Hepatocyte (in vitro differentiated cells): Measurements from ENCODE around the gene CXCR5.

Experiments
- EZH2 ChIP-seq: fragments of 200-600 bp; sonication (generic); IDR thresholded peaks from 2 replicates; pipeline ENCODE4 v1.6.1; 2016; ENCODE audit warnings: antibody characterized with exemption, mild to moderate bottlenecking, borderline replicate concordance
- TF ChIP-seq, protein P1 (sequence below): fragments of 200-600 bp; sonication (generic); IDR thresholded peaks from 2 replicates; pipeline ENCODE4 v1.5.1; 2016; ENCODE audit warnings: antibody characterized with exemption, mild to moderate bottlenecking; ENCODE audit not compliant: poor library complexity

DNA sequence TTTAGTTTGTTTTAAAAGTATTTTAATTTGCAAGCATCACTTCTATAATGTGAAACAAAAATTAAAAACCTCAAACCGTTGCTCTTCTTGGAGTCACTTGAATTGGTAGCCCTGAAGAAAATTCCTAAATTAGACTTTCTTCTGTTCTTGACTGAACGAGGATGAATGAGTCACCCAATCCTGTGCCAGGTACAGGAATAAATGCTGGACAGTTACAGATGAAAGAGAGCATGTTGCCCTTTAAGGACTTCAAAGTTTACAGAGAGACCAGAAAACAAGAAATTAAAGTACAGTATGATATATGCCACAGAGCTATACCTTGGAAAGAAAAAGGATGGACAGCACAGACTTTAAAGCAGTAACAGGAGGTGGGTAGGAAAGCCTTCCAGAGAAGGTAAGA lies 41.3 kb upstream of the CXCR5 start:
- TF ChIP-seq, protein P1, sequence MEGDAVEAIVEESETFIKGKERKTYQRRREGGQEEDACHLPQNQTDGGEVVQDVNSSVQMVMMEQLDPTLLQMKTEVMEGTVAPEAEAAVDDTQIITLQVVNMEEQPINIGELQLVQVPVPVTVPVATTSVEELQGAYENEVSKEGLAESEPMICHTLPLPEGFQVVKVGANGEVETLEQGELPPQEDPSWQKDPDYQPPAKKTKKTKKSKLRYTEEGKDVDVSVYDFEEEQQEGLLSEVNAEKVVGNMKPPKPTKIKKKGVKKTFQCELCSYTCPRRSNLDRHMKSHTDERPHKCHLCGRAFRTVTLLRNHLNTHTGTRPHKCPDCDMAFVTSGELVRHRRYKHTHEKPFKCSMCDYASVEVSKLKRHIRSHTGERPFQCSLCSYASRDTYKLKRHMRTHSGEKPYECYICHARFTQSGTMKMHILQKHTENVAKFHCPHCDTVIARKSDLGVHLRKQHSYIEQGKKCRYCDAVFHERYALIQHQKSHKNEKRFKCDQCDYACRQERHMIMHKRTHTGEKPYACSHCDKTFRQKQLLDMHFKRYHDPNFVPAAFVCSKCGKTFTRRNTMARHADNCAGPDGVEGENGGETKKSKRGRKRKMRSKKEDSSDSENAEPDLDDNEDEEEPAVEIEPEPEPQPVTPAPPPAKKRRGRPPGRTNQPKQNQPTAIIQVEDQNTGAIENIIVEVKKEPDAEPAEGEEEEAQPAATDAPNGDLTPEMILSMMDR: no peak
- no peak for TF ChIP-seq EZH2
